Stimulated activated CD4-positive, alpha-beta T cell treated with anti-CD3 and anti-CD28 coated beads, Interleukin-1b, Interleukin-23, amount 100 ng/mL, for 24 hours (primary cell): ENCODE measurements around the gene C1QBP.
A peak's percentile ranks its signal among the peaks of the same experiment; 100 is the strongest.
"Not testable (repeated sequence)": the region's sequence is repeated elsewhere in the genome, so short reads cannot be mapped to it uniquely, and the experiment has no call there.

Experiments
- DNase-seq, 4 experiments: peaks; one replicate each; pipeline ENCODE4 v3.0.0-alpha.2; 2020; ENCODE audit warnings: low read depth in 4 of 4, low spot score in 1 of 4

C1QBP gene

DNA sequence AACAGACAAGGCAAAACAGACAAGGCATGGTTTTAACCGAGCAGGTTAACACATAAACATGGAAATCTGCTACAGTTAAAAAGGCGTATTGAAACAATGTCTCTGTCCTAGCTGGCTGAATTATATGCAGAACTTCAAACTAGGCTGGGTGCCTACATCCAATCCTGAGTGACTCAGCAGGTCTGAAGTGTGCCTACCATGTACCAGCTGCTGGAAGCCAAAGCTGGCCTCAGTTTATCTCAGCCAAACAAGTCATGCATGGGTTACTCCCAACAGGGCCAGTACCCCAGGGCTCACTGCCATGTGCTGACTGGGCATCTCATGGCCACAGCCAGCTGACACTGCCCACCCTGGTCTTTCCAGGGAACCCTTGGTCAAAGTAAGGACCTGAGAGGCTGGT, 4.0 kb downstream of the C1QBP start:
- no peak for DNase-seq

DNA sequence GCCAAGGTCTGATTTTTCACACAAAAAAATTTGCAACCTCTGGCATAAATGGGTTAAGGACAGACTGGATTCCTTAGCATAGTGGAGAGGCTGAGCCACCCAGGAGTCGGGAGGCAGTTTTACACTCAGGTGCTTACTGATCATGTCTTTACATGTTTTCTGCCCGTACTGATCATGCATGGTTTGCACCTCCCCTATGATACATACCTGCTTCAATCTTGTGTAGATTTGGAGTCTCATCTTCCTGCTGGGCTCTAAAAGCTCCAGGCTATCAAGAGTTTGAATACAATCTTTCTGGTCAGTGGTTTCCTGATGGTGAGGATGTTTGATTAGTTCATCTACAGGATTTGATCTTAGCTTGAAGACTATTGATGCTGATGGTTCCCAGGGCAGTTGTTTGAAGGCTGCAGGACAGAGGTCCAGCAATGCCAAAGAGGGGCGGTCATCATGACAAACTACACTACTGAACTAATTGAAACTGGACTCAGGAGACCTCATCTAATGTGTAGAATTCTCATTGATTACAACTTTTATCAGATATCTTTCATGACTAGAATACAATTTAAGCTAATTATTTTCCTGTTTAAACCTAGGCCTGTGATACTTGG, 6.9 kb downstream of the C1QBP start:
- DNase-seq: no peak

DNA sequence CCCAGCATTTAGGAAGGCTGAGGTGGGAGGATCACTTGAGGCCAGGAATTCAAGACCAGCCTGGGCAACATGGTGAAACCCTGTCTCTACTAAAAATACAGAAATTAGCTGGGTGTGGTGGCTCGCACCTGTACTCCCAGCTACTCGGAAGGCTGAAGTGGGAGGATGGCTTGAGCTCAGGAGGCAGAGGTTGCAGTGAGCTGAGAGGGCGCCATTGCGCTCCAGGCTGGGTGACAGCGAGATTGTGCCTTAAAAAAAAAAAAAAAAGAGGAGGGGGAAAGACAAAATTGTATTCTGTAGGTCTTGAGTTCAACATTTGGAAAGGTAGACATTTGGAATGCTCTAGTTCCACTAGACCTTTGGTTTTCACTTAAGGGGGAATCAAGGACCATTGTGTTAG, 7.7 kb downstream of the C1QBP start:
- DNase-seq: not testable (repeated sequence)

DNA sequence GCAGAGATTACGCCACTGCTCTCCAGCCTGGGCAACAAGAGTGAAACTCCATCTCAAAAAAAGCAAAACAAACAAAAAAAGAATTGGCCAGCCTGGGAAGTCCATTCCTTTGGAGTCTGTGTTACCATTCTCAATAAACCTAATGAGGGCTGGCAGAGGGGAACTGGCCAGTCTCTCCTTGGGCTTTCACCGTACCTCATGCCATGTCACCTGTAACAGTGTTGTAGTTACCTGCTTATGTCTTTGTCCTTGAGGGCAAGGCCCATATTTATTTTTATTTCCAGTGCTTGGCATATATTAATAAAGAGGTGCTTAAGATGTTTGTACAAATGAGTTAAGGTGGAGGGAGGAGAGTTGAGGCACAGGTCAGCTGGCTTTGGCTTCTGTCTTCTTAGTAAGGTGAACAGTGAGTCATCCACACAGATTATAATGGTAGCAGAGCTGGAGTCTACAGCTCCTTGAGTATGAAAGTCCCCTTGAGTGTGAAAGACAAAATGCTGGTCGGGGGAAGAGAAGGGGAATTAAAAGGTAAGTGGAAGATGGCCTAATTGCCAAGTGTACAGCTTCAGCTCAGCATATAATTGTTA, 8.4 kb downstream of the C1QBP start:
- DNase-seq: no peak

DNA sequence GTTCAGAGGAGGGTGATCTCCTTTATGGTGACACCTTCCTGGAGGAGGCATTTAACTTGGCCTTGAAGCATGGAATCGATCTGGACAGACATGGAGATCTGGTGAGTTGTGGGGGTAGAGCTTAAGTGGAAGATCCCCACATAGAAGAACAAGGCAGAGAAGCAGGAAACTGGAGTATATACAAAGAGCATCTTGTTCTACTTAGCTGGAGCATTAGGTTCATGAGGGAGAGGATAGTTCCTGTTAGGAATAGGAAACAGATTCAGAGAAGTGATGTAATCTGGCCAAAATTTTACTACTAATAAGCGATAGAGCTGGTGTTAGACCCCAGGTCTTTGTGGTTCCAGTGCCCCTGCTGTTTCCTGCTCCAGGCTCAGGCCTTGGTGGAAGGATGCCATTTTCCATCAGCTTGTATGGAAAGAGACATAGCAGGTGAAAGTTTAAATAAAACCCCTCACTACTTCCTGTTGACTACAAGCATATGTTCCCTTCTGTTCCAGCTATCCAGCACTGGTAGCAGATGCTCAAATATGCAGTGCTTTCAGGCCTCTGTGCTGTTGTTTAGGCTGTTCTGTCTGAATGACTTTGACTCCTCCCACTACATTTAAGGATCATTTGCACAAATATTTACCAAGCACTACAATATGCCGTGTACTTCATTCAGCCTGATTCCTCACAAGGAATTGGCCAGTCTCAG, 9.6 kb downstream of the C1QBP start:
- no peak for DNase-seq

DNA sequence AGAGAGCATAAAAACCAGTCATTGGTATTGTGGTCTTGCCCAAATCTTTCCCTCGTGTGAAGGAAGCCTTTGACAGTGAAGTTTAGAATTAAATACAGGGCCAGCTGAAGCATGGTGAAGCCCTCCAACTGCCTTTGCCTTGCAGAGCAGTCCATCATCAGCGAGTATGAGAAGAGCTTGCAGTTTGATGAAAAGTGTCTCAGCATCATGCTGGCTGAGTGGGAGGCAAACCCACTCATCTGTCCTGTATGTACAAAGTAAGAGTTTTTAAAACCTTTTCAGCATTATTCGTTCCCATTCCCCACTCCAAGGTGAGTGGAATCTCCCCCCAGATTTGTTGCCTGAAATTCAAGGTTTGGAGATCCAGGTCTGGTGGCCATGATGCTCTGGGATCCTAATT, 13.1 kb downstream of the C1QBP start:
- DNase-seq: no peak

DNA sequence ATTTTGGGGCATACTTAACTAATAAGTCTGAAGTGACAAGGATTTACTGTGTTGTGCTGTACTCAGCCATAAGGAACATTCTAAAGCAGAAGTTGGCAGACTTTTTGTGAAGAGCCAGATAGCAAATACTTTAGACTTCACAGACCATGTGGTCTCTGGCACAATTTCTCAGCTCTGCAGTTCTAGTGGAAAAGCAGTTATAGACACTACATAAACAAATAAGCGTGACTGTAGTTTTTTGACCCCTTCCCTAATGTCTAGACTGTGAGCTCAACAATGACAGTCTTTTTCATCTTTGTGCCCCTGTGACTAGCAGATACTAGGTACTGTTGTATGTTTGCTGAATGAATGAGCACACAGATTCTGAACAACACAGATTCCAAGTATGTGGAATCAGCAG, 14.0 kb downstream of the C1QBP start:
- no peak for DNase-seq

DNA sequence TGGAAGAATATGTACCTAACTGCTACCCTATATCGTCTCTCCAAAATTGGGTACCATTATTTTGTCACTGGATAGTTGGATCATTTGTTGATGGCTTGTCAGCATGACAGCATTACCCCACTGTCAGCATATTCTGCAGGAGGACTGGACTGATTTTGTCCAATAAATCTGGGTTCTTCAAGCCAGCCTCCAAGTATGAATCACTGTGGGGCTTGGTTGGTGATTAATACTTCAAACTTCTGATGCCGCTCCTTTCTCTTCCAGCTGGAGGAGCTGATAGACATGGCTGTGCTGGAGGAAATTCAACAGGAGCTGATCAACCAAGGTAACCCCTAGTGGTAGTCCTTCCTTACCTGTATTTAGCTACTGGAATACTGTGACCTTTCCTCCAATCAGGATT, 16.4 kb downstream of the C1QBP start:
- DNase-seq: no peak

DNA sequence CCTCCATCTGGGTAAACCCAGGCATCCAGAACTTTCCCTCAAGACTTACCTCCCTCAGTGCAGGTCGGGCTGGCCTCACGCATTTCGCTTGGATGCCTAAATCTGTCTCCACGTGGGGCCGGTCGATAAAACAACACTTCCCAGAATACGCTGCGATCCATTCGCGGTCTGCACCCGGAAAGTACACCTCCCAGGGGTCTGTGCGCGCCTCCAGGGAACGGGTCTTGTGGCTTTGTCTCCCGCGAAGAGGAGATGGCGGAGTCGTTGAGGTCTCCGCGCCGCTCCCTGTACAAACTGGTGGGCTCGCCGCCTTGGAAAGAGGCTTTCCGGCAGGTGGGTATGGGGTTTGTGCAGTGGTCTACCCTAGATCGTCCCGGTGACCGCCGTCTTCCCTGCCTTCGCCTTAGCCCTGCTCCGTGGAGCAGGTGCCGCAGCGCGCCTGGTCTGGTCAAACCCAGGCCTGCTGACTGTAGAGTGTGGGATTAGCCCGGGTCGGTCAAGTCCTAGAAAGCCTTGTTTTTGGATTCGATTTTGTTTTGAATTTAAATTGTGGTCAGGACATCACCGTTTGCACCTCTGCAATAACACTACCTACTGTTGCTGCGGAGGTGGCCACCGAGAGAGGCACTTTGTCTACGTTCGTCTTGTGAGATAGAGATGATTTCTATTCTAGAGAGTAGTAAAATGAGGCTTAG, 18.8 kb downstream of the C1QBP start, which contains the start of gene RPAIN:
Gene RPAIN, plus strand, starts transcription at position 224 of the 695 bp plus-strand sequence. Its CDS starts 29 bp downstream, at position 253.
- peak; percentile 63 to 84 (median 74) for DNase-seq

DNA sequence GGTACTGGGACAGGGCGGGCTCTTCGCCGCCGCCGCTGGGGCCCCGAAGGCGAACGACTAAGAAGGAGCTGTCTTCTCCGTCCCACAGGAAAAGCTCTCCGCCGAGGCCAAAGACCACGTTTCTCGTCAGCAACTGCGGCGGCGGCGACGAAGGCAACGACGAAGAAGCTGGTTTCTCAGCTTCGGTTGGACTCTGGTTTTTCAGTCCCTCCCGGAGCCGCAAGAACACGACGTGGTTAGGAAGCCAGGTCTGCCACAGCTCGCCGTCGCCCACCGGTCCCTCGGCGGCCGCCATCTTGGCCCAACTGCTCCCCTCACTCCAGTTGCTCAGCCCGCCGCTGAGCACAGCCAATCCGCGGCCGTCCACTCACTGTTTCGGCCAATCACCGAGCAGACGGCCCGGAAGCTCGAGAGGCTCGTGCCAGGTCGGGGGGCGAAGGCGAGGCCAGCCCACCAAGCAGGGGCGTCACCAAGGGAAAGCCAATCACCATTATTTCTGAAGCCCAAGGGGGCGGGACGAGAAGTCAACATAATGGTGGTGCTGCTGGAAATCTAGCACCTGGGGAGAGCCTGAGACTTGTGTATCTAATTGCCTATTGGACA, 19.5 kb downstream of the C1QBP start, which contains the start of gene NUP88:
Gene NUP88, minus strand, starts transcription at position 307 of the 603 bp plus-strand sequence. Its CDS starts 12 bp downstream, at position 295.
- DNase-seq: peak; percentile 82 to 97 (median 91)

DNA sequence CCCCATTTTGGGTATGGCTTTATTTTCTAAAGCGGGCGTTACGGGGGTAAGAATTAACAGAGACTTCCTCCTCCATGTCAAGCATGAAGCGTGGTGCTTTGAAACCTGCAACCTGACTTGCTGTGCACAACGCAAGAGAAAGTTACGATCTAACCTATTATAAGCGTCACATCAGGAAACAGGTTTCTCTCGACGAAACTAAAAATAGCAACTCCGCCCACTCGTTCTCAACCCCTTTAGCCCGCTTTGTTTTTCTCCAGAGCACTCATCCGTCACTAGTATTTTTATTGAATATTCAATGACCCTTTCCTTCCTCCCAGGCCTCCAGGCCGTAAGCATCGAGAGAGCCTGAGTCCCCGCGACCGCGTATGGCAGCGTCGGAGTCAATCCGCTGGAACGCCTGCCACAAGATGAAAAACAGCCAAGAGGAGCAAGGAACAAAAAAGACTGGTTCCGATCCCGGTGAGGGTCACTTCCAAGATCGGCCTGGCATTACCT, 20.0 kb downstream of the C1QBP start:
- DNase-seq: peak; percentile 34 to 53 (median 46)

DNA sequence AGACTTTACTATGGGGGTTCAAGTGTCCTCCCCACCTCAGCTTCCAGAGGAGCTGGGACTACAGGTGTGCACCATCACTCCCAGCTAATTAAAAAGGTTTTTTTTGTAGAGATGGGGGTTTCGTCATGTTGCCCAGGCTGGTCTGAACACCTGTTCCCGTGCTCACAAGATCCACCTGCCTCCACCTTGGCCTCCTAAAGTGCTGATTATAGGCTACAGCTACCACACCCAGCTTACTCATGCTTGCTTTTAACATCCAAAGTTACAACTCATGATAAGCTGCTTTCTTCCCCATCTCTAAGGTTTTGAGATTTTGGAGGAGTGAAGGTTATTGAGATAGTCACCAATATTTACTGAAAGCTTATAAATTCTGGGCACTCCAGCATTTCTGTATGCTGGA, 22.1 kb downstream of the C1QBP start:
- no peak for DNase-seq

DNA sequence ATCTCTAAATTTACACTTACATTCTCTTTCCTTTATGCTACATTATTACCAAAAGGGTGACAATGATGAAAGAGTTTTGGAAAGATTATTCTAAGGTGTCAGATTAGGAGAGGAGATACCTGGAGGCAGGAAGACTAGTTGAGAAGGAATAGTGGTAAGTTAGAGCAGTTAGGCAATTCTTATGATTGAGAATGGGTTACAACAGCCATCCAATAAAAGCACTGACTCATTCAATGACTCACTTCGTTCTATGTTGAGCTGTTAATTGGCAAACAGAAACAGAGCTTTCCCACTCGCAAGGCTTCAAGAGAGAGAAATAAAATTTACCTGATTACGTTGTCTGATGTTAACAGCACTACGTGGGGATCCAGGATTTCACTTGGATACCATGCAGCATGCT, 25.3 kb downstream of the C1QBP start:
- no peak for DNase-seq

DNA sequence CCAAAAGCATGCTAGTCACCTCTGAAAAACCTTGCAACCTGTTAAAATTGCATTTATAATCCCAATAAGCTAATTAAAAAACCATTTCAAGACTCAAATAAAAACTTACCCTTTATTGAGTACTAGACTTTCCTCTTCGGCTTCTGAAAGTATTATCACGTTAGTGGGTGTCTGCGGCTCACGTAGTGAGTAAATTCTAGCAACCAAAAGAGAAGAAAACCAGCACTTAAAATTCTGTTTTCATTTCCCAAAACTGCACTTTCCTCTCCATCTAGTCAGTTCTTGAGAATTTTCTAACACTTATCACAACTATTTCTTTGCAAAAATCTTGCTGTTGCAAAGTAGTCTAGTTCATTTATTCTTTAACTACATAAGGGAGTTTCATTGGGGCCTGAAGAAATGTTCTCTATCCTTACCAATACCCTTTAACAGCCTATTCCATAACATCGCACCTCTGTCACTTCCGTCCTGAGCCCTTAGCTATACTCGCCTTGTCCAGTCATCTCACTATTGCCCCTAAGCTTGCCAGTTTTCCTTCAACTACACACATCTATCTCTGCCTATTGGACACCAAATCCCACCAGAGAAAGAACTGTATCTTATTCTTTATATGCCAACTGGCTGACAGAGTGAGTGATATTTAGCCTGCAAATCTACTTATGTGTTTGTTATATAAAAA, 28.2 kb downstream of the C1QBP start:
- no peak for DNase-seq

DNA sequence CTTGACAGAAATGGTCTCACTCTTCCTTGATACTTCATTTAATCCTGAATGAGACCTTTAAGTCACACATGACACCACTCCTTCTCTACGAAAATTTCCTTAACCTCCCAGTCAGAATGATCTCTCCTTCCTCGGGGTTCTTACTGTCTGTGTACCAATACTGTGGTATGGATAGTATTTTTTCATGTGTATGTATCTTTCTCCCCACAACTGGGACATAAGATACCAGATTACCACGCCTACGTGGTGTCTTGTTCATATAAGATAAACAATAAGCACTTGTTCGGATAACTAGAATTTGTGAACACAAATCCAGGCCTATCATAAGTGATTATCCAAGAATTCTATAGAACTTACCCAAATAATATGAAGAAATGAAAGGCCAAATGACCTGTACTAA, 30.8 kb downstream of the C1QBP start:
- no peak for DNase-seq

DNA sequence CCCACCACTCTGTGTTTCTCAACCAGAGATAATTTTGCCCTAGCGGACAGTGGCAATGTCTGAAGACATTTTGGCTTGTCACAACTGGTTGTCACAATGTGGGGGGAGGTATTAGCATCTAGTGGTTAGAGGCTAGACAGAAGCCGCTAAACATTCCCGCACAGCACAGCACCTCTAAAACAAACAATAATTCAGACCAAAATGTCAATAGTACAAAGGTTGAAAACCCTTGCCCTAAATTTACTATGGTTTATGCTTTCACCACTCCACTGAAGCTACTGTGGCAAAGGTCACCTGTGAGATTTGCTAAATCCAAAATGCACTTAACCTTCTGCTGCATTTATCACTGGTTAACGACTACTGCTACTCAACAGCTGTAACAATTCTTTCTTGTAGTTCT, 33.6 kb downstream of the C1QBP start:
- no peak for DNase-seq

DNA sequence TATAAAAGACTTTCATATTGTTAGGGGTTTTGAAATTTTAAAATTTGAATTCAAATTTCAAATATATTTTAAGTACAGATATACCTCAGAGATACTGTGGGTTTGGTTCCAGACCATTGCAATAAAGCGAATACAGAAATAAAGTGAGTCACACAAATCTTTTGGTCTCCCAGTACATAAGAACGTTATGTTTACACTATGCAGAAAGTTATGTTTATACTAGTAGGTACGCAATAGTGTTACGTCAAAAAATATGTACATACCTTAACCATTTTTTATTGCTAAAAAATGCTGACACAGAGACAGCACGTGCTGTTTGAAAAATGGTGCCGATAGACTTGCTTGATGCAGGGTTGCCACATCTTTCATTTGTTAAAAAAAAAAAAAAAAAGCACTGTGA, 39.2 kb downstream of the C1QBP start:
- DNase-seq: no peak

DNA sequence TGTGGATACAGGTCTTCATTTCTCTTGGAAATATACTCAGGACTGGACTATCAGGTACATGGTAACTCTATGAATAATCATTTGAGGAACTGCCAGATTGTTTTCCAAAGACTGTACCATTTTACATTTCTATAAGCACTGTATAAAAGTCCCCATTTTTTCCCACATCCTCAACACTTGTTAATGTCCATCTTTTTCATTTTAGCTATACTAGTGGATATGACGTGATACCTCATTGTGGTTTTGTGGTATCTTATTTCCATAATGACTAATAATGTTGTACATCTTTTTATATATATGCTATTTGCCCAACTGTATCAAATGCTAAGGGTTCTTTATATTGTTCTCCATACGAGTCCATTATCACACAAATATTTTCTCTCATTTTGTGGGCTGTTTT, 42.3 kb downstream of the C1QBP start:
- no peak for DNase-seq

DNA sequence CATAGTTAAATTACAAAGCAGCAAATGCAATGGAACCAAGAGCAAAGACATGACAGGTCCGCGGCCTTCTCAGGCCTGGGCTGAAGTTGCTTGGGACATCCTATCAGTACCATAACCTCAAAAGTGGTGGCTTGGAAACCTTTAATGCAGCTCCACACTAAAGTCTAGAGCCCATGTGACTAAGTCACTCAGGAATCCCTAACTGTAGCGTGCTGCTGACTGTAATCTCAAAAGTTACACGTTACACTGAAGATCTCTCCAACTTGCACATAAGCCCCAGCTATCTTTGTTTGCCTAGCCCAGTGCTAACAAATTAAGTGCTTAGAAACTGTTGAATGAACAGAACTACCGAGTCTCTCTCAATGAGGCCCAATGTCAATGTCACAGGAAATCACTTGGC, 47.3 kb downstream of the C1QBP start:
- no peak for DNase-seq
